ENCODE measurements around the gene CYLD.

Gene CYLD

DNA sequence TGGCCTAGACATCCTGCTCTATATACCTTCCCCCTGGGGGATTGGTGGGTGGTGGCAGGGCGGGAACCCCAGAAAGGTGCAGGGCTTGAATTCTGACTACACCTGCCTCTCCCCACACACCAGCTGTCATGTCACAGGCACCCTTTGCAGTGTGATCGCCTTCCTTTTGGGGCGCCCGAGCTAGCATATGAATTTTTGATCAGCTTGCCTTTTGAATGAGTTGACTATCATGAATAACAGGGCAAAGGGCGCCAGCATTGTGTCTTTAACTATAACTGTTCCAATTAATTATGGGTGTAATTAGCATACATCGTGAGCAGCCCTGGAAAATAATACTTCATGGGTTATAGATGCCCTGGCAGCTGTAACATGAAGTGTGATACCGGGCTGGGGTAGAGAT lies 72.7 kb downstream of the CYLD start:
- in situ Hi-C loops (cut with MboI; ENCODE audit: low sequenced_read_pairs), result no loop called here

DNA sequence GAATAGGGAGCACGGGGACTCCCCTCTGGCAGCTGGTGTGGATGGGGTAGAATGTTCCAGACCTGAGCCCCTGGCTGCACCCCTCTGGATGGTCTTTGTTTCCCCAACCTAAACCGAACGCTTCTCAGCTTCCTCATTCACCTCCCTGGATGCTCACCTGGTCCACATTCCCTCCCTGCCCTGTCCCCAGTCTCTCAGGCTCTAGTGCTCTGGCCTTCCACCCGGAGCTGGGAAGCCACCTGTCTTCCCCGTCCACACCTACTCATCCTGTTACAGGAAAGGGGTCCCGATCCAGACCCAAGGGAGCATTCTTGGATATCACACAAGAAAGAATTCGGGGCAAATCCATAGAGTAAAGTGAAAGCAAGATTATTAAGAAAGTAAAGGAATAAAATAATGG lies 73.5 kb downstream of the CYLD start:
- in situ Hi-C loops (cut with MboI; ENCODE audit: low sequenced_read_pairs), result no loop called here

- in situ Hi-C loops (cut with MboI; ENCODE audit: low sequenced_read_pairs), result no loop called here
Observed at GRCh38 chr16:50816901-50817555, 75.1 kb downstream of the CYLD start.

- in situ Hi-C loops (cut with MboI; ENCODE audit: low sequenced_read_pairs), result no loop called here
Observed at GRCh38 chr16:50818380-50818779, 76.5 kb downstream of the CYLD start.

GRCh38 chr16:50819706-50820105 lies 77.8 kb downstream of the CYLD start:
- in situ Hi-C loops (cut with MboI; ENCODE audit: low sequenced_read_pairs), result no loop called here

GRCh38 chr16:50820225-50820624 lies 78.3 kb downstream of the CYLD start:
- in situ Hi-C loops (cut with MboI; ENCODE audit: low sequenced_read_pairs), result no loop called here

DNA sequence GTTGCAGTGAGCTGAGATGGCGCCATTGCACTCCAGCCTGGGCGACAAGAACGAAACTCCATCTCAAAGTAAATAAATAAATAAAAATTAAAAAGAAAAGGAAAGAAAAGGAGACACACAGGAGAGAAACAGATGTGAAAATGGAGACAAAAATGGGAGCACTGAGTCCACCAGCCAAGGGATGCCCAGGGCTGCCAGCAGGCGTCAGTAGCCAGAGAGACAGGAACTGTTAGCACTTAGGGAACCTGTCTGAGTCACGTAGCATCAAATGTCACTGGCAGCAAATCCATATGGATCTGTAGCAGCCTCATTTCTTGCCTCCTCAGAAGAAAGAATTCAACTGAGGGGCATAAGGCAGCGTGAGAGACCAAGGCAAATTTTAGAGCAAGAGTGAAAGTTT lies 79.7 kb downstream of the CYLD start:
- in situ Hi-C loops (cut with MboI; ENCODE audit: low sequenced_read_pairs), result no loop called here

DNA sequence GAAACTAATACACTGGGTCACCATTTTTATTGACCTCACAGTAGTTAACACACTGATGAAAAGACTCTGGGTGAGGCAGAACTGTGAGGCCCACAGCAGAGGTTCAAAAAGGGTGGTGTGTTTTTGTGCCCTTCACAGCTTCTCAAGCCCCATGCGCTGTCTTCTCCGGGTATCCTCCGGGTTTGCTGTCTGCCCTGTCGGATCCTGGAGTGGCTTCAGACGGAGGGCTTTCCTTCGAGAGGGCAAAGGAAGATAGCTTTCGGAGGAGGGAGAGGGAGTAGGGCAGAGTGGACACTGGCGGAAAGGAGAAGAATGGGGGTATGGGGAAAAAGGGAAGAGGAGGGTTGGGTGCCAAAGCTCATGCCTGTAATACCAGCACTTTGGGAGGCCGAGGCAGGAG lies 80.8 kb downstream of the CYLD start:
- in situ Hi-C loops (cut with MboI; ENCODE audit: low sequenced_read_pairs), result no loop called here

DNA sequence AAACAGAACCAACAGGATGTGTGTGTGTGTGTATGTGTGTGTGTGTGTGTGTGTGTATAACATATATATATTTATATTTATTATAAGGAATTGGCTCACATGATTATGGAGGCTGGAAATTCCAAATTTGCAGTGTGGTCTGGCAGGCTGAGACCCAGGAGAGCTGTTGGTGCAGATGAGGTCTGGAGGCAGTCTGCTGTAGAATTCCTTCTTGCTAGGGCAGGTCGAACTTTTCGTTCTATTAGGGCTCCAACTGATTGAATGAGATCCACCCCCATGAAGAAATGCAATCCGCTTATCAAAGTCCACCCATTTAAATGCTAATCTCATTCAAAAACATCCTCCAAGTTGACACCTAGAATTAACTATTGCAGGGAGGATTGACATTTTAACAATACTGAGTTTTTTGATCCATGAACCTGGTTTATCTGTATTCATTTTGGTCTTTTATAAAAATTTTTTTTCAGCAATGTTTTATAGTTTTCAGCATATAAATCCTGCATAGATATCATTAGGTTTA lies 85.0 kb downstream of the CYLD start:
- in situ Hi-C loops (cut with MboI; ENCODE audit: low sequenced_read_pairs), result no loop called here

DNA sequence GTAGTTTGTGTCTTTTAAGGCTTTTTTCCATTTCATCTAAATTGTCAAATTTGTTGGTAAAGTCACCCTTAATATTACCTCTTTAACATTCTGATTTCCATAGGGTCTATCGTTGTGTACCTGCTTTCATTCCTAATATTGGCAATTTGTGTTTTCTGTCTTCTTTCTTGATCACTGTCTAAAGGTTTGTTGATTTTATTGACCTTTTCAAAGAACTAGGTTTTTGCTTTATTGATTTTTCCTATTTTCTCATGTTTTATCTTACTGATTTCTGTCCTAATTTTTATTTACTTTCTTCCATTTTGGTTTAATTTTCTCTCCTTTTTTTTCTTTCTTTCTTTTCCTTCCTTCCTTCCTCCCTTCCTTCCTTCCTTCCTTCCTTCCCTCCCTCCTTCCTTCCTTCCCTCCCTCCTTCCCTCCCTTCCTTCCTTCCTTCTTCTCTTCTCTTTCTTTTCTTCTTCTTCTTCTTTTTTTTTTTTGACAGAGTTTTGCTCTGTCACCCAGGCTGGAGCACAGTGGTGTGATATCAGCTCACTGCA lies 86.3 kb downstream of the CYLD start:
- in situ Hi-C loops (cut with MboI; ENCODE audit: low sequenced_read_pairs), result no loop called here

DNA sequence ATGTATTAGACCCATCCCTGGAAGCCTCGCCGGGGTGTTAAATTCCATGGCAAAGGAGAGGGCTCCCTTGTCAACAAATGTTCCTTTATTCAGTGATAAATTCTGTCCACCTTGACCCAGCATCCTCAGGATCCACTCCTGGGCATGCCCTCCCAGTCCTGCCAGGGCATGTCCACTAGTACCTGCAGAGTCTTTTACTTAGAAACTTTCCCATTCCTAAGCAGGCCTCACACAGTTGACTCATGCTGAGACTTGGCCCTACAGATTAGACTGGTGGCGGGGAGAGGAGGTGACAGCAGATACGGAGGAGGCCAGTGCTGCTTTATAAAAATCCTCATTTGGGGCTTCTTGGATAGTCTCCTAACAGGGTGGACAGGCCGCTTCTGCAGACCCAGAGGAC lies 88.8 kb downstream of the CYLD start:
- in situ Hi-C loops (cut with MboI; ENCODE audit: low sequenced_read_pairs), result no loop called here

DNA sequence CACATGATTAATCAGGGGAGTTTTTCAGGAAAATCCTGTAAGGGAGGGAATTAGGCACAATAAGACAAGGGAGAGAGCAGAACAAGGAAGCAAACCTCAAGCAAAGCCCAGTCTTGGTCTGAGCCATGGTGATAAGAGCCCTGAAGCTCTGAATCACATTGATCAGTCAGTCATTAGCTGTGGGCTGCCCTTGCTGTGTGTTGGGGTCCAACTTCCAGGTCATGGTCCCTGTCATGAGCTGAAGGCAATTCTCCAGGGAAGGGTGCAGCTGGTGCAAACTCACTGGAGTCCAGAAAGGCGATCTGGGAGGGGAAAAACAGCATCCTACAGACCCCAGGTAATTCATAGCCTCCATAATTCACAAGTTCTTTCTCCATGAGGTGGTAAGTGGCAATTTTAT lies 89.9 kb downstream of the CYLD start:
- in situ Hi-C loops (cut with MboI; ENCODE audit: low sequenced_read_pairs), result no loop called here

GRCh38 chr16:50833929-50834328 lies 92.0 kb downstream of the CYLD start:
- in situ Hi-C loops (cut with MboI; ENCODE audit: low sequenced_read_pairs), result no loop called here

- in situ Hi-C loops (cut with MboI; ENCODE audit: low sequenced_read_pairs), result no loop called here
Observed at GRCh38 chr16:50834701-50835100, 92.8 kb downstream of the CYLD start.

DNA sequence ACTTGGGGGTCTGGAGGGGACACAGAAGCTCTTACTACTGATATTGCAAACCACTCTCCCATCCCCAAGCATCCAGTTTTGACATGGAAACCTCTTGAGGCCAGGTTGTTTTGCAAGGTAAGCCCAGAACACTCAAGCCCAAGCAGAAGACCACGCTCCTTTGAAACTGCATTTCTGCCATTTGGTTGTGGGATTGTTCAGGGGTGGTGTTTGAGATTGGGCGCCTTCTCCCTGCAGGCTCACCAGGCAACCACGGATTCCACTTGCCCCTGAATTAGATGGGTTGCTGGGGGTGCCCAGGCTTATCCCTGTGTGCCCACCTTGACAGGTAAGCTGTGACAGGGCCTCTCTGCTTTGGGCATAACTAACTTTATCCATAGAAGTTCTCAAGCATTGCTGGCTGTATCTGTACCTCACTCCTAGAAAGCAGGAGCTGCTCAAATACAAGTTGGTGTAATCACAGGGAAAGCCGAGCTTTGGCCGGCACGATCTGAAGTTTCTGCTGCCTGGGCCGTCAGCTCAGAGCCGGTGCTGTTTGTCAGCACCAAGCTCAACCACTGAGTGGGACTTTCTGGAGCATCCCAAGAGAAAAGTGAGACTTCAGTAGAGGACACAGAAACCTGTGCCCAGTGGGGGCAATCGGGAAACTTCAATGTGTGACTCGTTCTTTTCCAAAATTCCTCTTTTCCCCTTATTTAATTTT lies 93.6 kb downstream of the CYLD start:
- in situ Hi-C loops (cut with MboI; ENCODE audit: low sequenced_read_pairs), result no loop called here

- in situ Hi-C loops (cut with MboI; ENCODE audit: low sequenced_read_pairs), result no loop called here
Observed at GRCh38 chr16:50836121-50836621, 94.3 kb downstream of the CYLD start.

DNA sequence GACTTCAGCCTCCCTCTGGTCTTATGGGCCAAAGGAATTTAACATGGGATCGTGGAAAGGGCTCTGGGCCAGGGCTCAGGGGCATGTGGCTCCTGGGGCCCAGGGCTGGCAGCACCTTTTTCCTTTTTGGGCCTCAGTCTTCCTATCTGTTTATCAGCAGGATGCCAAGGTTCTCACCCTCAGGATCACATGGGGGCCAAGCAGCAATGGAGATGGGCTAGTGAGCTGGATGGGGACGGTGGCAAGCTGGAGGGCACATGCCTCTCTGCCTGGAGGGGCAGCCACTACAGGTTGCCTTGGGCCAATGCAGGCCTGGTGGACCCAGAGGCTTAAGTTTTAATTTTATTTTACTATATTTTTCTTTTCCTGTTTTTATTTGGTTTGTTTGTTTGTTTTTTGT lies 95.4 kb downstream of the CYLD start:
- in situ Hi-C loops (cut with MboI; ENCODE audit: low sequenced_read_pairs), result no loop called here

- in situ Hi-C loops (cut with MboI; ENCODE audit: low sequenced_read_pairs), result no loop called here
Observed at GRCh38 chr16:50838165-50838564, 96.3 kb downstream of the CYLD start.

DNA sequence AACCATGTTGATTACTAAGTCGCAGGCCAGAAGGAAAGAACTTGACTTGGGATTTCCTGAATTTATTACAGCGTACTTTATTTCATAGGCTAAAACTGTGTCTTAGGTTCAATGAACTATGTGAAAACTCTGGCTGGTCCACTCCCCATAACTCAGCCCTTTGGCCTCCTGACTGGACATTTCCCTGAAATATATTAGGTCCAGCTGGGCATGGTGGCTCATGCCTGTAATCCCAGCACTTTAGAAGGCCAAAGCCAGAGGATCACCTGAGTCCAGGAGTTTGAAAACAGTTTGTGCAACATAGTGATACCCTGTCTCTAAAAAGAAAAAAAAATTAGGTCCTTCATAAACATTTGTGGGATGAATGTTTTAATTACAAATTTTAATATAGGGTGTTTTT lies 97.0 kb downstream of the CYLD start:
- in situ Hi-C loops (cut with MboI; ENCODE audit: low sequenced_read_pairs), result no loop called here

- in situ Hi-C loops (cut with MboI; ENCODE audit: low sequenced_read_pairs), result no loop called here
Observed at GRCh38 chr16:50839356-50839755, 97.5 kb downstream of the CYLD start.

- in situ Hi-C loops (cut with MboI; ENCODE audit: low sequenced_read_pairs), result no loop called here
Observed at GRCh38 chr16:50839920-50840729, 98.2 kb downstream of the CYLD start.

All from hTERT RPE-1 (cell line).